ENCODE measurements around the gene MAML2.

- no peak for TF ChIP-seq CTCF (IDR thresholded peaks at IDR 0.05)
- TF ChIP-seq TCF7L2 (IDR thresholded peaks at IDR 0.05; ENCODE audit: low read depth, low read length), result no peak
- no peak for TF ChIP-seq POLR2AphosphoS5 (IDR thresholded peaks at IDR 0.05; ENCODE audit: low read depth, low read length)
- TF ChIP-seq SIN3A (IDR thresholded peaks at IDR 0.05; ENCODE audit: borderline replicate concordance, insufficient read depth, low read depth, low read length), result no peak
Observed at GRCh38 chr11:95991545-95991944, 351.4 kb downstream of the MAML2 start.

Data from Panc1 (cell line).